ENCODE data around the gene HCN2. TPM values are rescaled to one million over a fixed set of nuclear protein-coding genes. Genes with fewer than 3 reads are reported as not detected.

Gene HCN2
- total RNA-seq, 1 donor from 2014 or later, result not detected

GRCh38 chr19:582497-583197, 7.0 kb upstream of the HCN2 start:
- H3K4me3 Mint-ChIP-seq, result no peak overlapping the region
- TF ChIP-seq CTCF (IDR thresholded peaks at IDR 0.05) (no peak), EZH2 (IDR thresholded peaks at IDR 0.05) (no peak), EZH2phosphoT487 (IDR thresholded peaks at IDR 0.05) (no peak)
- H3K4me1 ChIP-seq, result no peaks in the 10 kb centered on the region

GRCh38 chr19:583198-583967, 6.3 kb upstream of the HCN2 start:
- Mint-ChIP-seq H3K9me3 (peaks cover 2% of the 10 kb centered on the region), H3K27me3 (ENCODE audit: insufficient read depth, low read depth) (peaks cover 13% of the 10 kb centered on the region), H3K27ac (no peak overlapping the region), H3K4me1 (peaks cover 7% of the 10 kb centered on the region), H3K36me3 (no peaks in the 10 kb centered on the region), H3K4me3 (no peak overlapping the region)
- Histone ChIP-seq H3K79me2 (ENCODE audit: low read depth) (peaks cover 23% of the 10 kb centered on the region), H3K27me3 (peaks cover 13% of the 10 kb centered on the region), H3F3A (ENCODE audit: low read depth) (peaks cover 33% of the 10 kb centered on the region), H3K9me3 (ENCODE audit: low read depth) (no peaks in the 10 kb centered on the region), H3K4me2 (no peak overlapping the region), H3K36me3 (no peaks in the 10 kb centered on the region), H4K20me1 (ENCODE audit: low read depth) (peaks cover 89% of the 10 kb centered on the region), H2AFZ (replicated peaks) (no peak overlapping the region), H3K4me3 (no peak overlapping the region), H3K9ac (no peak overlapping the region), H3K4me1 (no peaks in the 10 kb centered on the region), H3K27ac (peak overlapping the region; percentile 81)
- DNase-seq (ENCODE audit: low spot score), result no peak
- TF ChIP-seq EZH2 (IDR thresholded peaks at IDR 0.05), result no peak
- TF ChIP-seq CTCF (IDR thresholded peaks at IDR 0.05), result no peak
- TF ChIP-seq EZH2phosphoT487 (IDR thresholded peaks at IDR 0.05), result no peak

More at GRCh38 chr19:582497-583197, 7.0 kb upstream of the HCN2 start:
- H3K27ac Mint-ChIP-seq, result no peak overlapping the region
- Histone ChIP-seq H3K4me2 (no peak overlapping the region), H4K20me1 (ENCODE audit: low read depth) (peaks cover 89% of the 10 kb centered on the region), H3K27ac (no peak overlapping the region), H3F3A (ENCODE audit: low read depth) (peaks cover 27% of the 10 kb centered on the region), H3K79me2 (ENCODE audit: low read depth) (peaks cover 30% of the 10 kb centered on the region), H3K27me3 (peaks cover 6% of the 10 kb centered on the region), H3K9me3 (ENCODE audit: low read depth) (no peaks in the 10 kb centered on the region), H3K36me3 (no peaks in the 10 kb centered on the region), H3K4me3 (no peak overlapping the region), H3K9ac (no peak overlapping the region), H2AFZ (replicated peaks) (no peak overlapping the region)
- H3K36me3 Mint-ChIP-seq, result peaks cover 2% of the 10 kb centered on the region
- H3K4me1 Mint-ChIP-seq, result peaks cover 7% of the 10 kb centered on the region
- DNase-seq (ENCODE audit: low spot score), result no peak
- H3K9me3 Mint-ChIP-seq, result peaks cover 2% of the 10 kb centered on the region
- H3K27me3 Mint-ChIP-seq (ENCODE audit: insufficient read depth, low read depth), result peaks cover 7% of the 10 kb centered on the region

GRCh38 chr19:583968-584239, 5.8 kb upstream of the HCN2 start:
- no peak overlapping the region for H3K4me3 ChIP-seq
- H2AFZ ChIP-seq (replicated peaks), result no peak overlapping the region
- Mint-ChIP-seq H3K36me3 (no peaks in the 10 kb centered on the region), H3K27me3 (ENCODE audit: insufficient read depth, low read depth) (peaks cover 13% of the 10 kb centered on the region), H3K27ac (no peak overlapping the region), H3K9me3 (peaks cover 2% of the 10 kb centered on the region), H3K4me1 (peaks cover 7% of the 10 kb centered on the region), H3K4me3 (peak overlapping the region; percentile 72)
- peak overlapping the region; percentile 81 for H3K27ac ChIP-seq
- H4K20me1 ChIP-seq (ENCODE audit: low read depth), result peaks cover 89% of the 10 kb centered on the region
- peaks cover 38% of the 10 kb centered on the region for H3F3A ChIP-seq (ENCODE audit: low read depth)
- H3K9me3 ChIP-seq (ENCODE audit: low read depth), result no peaks in the 10 kb centered on the region
- H3K79me2 ChIP-seq (ENCODE audit: low read depth), result peaks cover 18% of the 10 kb centered on the region
- no peak overlapping the region for H3K9ac ChIP-seq
- H3K4me1 ChIP-seq, result no peaks in the 10 kb centered on the region
- H3K36me3 ChIP-seq, result no peaks in the 10 kb centered on the region
- H3K4me2 ChIP-seq, result no peak overlapping the region
- DNase-seq (ENCODE audit: low spot score), result no peak
- H3K27me3 ChIP-seq, result peaks cover 18% of the 10 kb centered on the region
- TF ChIP-seq EZH2 (IDR thresholded peaks at IDR 0.05) (no peak), EZH2phosphoT487 (IDR thresholded peaks at IDR 0.05) (no peak), CTCF (IDR thresholded peaks at IDR 0.05) (no peak)

Data from neural progenitor cell (in vitro differentiated cells).